Spinal cord (tissue), 10 donors: Measurements from ENCODE around the gene DONSON. TPM values are rescaled to one million over a fixed set of nuclear protein-coding genes. Genes with fewer than 3 reads are reported as not detected.
"Not testable (repeated sequence)": the region's sequence is repeated elsewhere in the genome, so short reads cannot be mapped to it uniquely, and the experiment has no call there.

Experiments
- DNase-seq, 6 donors: peaks; one replicate each; pipeline versions ENCODE4 v3.0.0 to v3.0.0-alpha.2; 2013 to 2015; ENCODE audit warnings: low spot score in 6 of 6, low read depth in 4 of 6
- H3K27ac ChIP-seq: one replicate; pipeline ENCODE4 v1.5.1; 2013; ENCODE audit warnings: low read depth, low read length, control low read depth
- H3K27me3 ChIP-seq: one replicate; pipeline ENCODE4 v1.6.1; 2013; ENCODE audit warnings: low read length; ENCODE audit not compliant: control insufficient read depth, insufficient read depth
- H3K36me3 ChIP-seq: one replicate; pipeline ENCODE4 v1.6.1; 2013; ENCODE audit warnings: low read length; ENCODE audit not compliant: control insufficient read depth, insufficient read depth
- H3K4me1 ChIP-seq: one replicate; pipeline ENCODE4 v1.6.1; 2013; ENCODE audit warnings: low read length; ENCODE audit not compliant: control insufficient read depth, insufficient read depth
- H3K4me3 ChIP-seq: one replicate; pipeline ENCODE4 v1.5.1; 2013; ENCODE audit warnings: low read depth, low read length, control low read depth
- H3K9me3 ChIP-seq: one replicate; pipeline ENCODE4 v1.6.1; 2013; ENCODE audit warnings: low read length; ENCODE audit not compliant: control insufficient read depth, insufficient read depth
- WGBS: methylation state at CpG from one replicate; pipeline ENCODE4 v1.1.5; 2013; ENCODE audit warnings: missing lambda C conversion rate; ENCODE audit not compliant: insufficient coverage; 5-methylcytosine and 5-hydroxymethylcytosine counted together
- long read RNA-seq, 4 donors: transcript quantifications; one replicate each; lab custom pipeline, GENCODE V29; 2026
- polyA plus RNA-seq, 2 donors: library from polyadenylated mRNA; unstranded; fragments of 120-200 nt; gene quantifications; one replicate each; pipeline ENCODE4 v1.2.1, GENCODE V29; 2013; ENCODE audit not compliant: insufficient read length in 2 of 2
- total RNA-seq, 2 donors: library from RNA; depleted of rRNA in 1 of 2; stranded (reverse); fragments of 120-200 nt in 1 of 2; fragments of >200 nt in 1 of 2; gene quantifications; one replicate each; pipeline versions ENCODE4 v1.2.3 to v1.2.4, GENCODE V29; 2013 to 2014
- donor health status: healthy.

Gene DONSON, protein sequence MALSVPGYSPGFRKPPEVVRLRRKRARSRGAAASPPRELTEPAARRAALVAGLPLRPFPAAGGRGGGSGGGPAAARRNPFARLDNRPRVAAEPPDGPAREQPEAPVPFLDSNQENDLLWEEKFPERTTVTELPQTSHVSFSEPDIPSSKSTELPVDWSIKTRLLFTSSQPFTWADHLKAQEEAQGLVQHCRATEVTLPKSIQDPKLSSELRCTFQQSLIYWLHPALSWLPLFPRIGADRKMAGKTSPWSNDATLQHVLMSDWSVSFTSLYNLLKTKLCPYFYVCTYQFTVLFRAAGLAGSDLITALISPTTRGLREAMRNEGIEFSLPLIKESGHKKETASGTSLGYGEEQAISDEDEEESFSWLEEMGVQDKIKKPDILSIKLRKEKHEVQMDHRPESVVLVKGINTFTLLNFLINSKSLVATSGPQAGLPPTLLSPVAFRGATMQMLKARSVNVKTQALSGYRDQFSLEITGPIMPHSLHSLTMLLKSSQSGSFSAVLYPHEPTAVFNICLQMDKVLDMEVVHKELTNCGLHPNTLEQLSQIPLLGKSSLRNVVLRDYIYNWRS
- total RNA-seq (10 to 100 TPM; 26.9 to 28.0 TPM), polyA plus RNA-seq (10 to 100 TPM; 42.5 to 44.1 TPM)
- long read RNA-seq, donor 1: 0 reads
- long read RNA-seq, donor 2: 0 reads
- long read RNA-seq, donor 3, partial matches to known transcripts: 0 of 2 reads
- long read RNA-seq, donor 3, other reads (novel, unspliced or antisense): 0 of 2 reads
- long read RNA-seq, donor 4, partial matches to known transcripts: 0 of 4 reads
- long read RNA-seq, donor 4, other reads (novel, unspliced or antisense): 0 of 4 reads

DNA sequence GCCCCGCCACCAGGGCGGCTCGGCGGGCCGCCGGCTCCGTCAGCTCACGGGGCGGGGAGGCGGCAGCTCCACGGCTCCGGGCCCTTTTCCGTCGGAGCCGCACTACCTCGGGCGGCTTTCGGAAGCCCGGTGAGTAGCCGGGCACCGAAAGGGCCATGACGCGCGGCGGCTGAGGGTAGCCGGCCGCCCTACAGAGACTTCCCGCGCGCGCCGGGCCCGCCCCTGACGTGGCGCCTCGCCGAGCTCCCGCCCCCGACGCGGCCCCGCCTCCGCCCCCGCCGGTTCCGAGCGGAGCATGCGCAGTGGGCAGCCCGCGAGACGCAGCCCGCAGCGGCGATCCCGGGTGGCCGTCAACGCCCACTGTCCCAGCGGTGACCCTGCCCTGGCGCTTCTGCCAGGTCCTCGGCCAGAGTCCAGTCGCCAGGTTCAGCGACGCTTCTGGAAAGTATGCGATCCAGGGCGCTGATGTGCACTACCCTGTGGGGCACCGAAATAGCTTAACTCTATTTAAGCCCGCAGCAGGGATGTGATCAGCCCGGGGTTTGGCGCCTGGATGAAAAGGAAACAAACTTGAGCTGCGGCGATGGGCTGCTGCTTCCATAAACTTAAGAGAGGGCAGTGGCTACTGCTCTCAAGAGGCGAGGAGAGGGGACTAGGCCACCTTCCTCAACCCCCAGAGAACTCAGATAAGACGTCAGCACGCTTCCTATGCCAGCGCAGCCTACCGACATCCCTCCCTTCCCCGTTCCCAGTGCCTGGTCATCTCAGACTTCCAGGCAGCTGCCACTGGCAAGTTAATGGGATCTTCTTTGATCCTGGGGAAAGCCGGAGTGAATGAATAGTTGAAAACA, at the start of gene DONSON:
Gene DONSON, minus strand, starts transcription at position 200 of the 851 bp plus-strand sequence. Its CDS starts 43 bp downstream, at position 157.
- peak within 1 kb of the TSS; percentile 64 for H3K4me3 ChIP-seq
- peaks cover 15% of the 10 kb centered on the region for H3K36me3 ChIP-seq
- H3K4me1 ChIP-seq: peaks cover 4% of the 10 kb centered on the region
- no peaks in the 10 kb centered on the region for H3K9me3 ChIP-seq
- DNase-seq: peak; percentile 73 to 96 (median 83)
- under 1% methylated on average over 72 of the region's 78 CpGs for WGBS
- no peaks in the 10 kb centered on the region for H3K27me3 ChIP-seq
- H3K27ac ChIP-seq: peak within 1 kb of the TSS; percentile 94

DNA sequence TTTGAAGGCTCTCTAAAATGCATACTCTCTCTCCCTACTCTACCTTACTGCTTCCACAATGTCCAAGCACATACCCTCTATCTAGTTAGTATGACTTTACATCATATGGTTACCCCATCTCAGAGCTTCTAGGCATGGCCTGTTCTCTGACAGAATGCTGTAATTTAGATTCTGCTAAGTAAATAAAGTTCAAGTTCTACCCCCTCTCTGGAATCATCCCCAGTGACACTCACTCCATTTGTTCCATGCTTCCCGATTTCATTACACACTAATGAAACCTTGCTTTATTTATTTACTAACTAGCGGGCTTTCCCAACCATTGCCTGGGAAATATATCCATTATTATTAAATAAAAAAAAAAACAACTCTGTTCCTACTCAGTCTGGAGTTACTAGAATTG, 45.8 kb upstream of the DONSON start:
- no peak overlapping the region for H3K4me3 ChIP-seq
- peaks cover 16% of the 10 kb centered on the region for H3K36me3 ChIP-seq
- H3K27ac ChIP-seq: no peak overlapping the region
- no peak for DNase-seq
- WGBS: no CpG with 5 or more reads among the region's 2 CpGs
- no peaks in the 10 kb centered on the region for H3K4me1 ChIP-seq
- no peaks in the 10 kb centered on the region for H3K27me3 ChIP-seq
- H3K9me3 ChIP-seq: no peaks in the 10 kb centered on the region

DNA sequence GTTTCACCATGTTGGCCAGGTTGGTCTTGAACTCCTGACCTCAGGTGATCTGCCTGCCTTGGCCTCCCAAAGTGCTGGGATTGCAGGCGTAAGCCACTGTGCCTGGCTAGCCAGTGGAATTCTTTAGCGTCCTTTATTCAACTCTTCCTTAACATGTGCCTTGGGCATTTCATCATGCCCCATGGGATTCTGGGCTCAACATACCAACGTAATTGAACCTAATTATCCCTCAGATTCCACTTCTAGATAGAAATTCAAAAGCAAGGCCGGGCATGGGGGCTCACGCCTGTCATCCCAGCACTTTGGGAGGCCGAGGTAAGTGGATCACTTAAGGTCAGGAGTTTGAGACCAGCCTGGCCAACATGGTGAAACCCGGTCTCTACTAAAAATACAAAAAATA, 37.7 kb upstream of the DONSON start:
- peaks cover 17% of the 10 kb centered on the region for H3K36me3 ChIP-seq
- WGBS: 85% methylated on average over 6 of the region's 7 CpGs
- not testable (repeated sequence) for H3K27me3 ChIP-seq

GRCh38 chr21:33622253-33622652, 33.8 kb upstream of the DONSON start:
- H3K27me3 ChIP-seq: no peaks in the 10 kb centered on the region
- no peak overlapping the region for H3K27ac ChIP-seq
- no peaks in the 10 kb centered on the region for H3K9me3 ChIP-seq
- H3K36me3 ChIP-seq: peaks cover 21% of the 10 kb centered on the region
- no peak for DNase-seq
- H3K4me1 ChIP-seq: no peaks in the 10 kb centered on the region
- H3K4me3 ChIP-seq: no peak overlapping the region

More for the DNA sequence above, 37.7 kb upstream of the DONSON start:
- not testable (repeated sequence) for H3K4me3 ChIP-seq, H3K27ac ChIP-seq, H3K4me1 ChIP-seq, H3K9me3 ChIP-seq, DNase-seq

DNA sequence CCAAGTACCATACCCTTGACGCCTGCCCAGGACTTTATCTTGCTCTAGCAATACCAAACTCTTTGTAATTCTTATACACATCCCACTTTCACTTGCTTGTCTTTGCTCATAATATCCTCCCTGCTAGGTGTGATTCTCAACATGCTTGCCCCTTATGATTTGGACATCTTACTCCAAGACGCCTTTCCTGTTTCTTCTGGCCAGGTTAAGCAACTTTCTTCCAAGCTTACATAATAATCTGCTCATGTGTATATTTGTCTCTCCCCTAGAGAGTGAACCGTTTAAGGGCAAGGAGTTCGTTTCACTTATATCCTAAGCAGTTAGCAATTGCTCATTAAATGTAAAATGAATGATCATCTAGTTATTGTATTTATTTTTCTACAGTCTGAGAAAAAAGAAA, 31.2 kb upstream of the DONSON start:
- H3K36me3 ChIP-seq: peaks cover 27% of the 10 kb centered on the region
- H3K4me3 ChIP-seq: no peak overlapping the region
- no peaks in the 10 kb centered on the region for H3K27me3 ChIP-seq
- no peaks in the 10 kb centered on the region for H3K9me3 ChIP-seq
- H3K4me1 ChIP-seq: no peaks in the 10 kb centered on the region
- WGBS: 100% methylated on average over 2 of the region's 4 CpGs
- no peak overlapping the region for H3K27ac ChIP-seq
- no peak for DNase-seq

DNA sequence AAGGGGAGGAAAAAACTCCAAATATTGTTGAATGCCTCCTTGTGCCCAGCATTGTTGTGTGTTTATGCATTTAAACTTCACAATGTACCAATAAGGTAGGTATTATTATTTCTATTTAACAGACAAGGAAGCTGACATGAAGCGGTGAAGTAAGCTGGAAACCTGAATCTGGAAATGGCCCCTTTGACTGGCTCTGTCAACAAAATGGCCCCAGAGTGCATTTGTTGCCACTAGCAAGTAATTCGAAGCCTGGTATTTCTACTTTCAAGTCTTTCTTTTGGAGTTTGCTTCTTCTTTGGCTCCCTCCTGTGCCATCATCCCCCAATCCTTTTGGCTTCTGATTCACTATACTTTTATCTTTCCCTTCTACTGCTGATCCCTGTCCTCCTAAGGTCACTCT, 29.9 kb upstream of the DONSON start:
- H3K27ac ChIP-seq: no peak overlapping the region
- WGBS: 93% methylated on average over 2 of the region's 2 CpGs
- no peaks in the 10 kb centered on the region for H3K4me1 ChIP-seq
- H3K27me3 ChIP-seq: no peaks in the 10 kb centered on the region
- H3K4me3 ChIP-seq: no peak overlapping the region
- no peak for DNase-seq
- no peaks in the 10 kb centered on the region for H3K9me3 ChIP-seq
- H3K36me3 ChIP-seq: peaks cover 27% of the 10 kb centered on the region

DNA sequence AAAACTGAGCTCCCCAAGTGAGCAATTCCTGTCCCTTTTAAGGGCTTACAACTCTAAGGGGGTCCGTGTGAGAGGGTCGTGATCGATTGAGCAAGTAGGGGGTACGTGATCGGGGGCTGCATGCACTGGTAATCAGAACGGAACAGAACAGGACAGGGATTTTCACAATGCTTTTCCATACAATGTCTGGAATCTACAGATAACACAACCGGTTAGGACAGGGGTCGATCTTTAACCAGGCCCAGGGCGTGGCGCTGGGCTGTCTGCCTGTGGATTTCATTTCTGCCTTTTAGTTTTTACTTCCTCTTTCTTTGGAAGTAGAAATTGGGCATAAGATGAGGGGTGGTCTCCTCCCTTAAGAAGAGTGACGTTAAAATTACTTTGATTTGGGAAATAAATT, 29.1 kb upstream of the DONSON start:
- not testable (repeated sequence) for H3K4me3 ChIP-seq, H3K9me3 ChIP-seq, DNase-seq, H3K27ac ChIP-seq, H3K4me1 ChIP-seq, H3K27me3 ChIP-seq
- 95% methylated on average over 8 of the region's 11 CpGs for WGBS
- H3K36me3 ChIP-seq: peaks cover 32% of the 10 kb centered on the region

DNA sequence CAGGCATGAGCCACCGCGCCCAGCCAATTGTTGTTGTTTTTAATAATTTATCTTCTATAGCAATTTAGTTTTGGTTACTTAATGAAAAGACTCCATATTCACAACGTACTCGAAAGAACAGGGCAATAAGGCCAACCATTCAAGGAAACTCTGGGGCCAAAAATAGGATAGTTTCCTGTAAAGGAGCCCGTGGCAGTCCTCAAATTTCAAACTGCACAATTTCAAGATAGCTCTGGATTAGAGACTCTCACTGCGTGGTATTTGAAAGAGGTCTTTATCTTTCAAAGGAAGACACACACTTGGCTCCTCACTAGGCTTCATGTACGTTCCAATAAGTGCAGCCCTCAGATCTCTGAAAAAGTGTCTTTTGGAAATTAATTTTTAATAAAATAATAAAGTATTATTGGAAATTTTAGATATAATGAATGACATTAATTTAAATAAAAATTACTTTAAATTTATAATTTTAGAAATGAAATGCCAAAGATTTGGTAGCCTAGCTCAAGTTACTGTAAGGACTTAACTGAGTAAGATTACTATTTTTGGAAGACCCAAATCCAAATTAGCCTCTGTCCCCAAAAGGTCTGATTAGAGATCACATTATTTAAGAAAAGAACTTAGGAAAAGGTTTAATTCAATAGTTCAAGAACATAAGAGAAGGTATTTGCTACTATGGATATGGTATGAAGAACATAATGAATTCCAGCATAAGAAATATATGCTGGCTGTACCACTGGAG, 22.7 kb upstream of the DONSON start:
- no CpG with 5 or more reads among the region's 7 CpGs for WGBS
- H3K36me3 ChIP-seq: peaks cover 36% of the 10 kb centered on the region

GRCh38 chr21:33608559-33608958, 20.1 kb upstream of the DONSON start:
- H3K9me3 ChIP-seq: no peaks in the 10 kb centered on the region
- no peaks in the 10 kb centered on the region for H3K4me1 ChIP-seq
- H3K4me3 ChIP-seq: no peak overlapping the region
- WGBS: no CpG with 5 or more reads among the region's 1 CpG
- no peaks in the 10 kb centered on the region for H3K27me3 ChIP-seq
- H3K27ac ChIP-seq: no peak overlapping the region
- H3K36me3 ChIP-seq: peaks cover 38% of the 10 kb centered on the region
- DNase-seq: peak in 1 of 6 donors; percentile 31

More for the DNA sequence above, 22.7 kb upstream of the DONSON start:
- Histone ChIP-seq H3K4me3 (no peak overlapping the region), H3K9me3 (no peaks in the 10 kb centered on the region), H3K27me3 (no peaks in the 10 kb centered on the region), H3K27ac (no peak overlapping the region), H3K4me1 (no peaks in the 10 kb centered on the region)
- DNase-seq: no peak
